Mucosa of stomach (tissue), 1 donor: ENCODE results near the gene TTLL8.

ENCODE experiments used
- H3K27me3 ChIP-seq: one replicate; pipeline ENCODE4 v1.7.0; 2013; ENCODE audit warnings: mild to moderate bottlenecking, low read length; ENCODE audit not compliant: control insufficient read depth, insufficient read depth
- H3K36me3 ChIP-seq: one replicate; pipeline ENCODE4 v1.7.0; 2013; ENCODE audit warnings: low read length; ENCODE audit not compliant: control insufficient read depth, insufficient read depth
- H3K4me1 ChIP-seq: one replicate; pipeline ENCODE4 v1.7.0; 2013; ENCODE audit warnings: mild to moderate bottlenecking, low read length; ENCODE audit not compliant: control insufficient read depth, insufficient read depth
- H3K4me3 ChIP-seq: one replicate; pipeline ENCODE4 v1.7.0; 2013; ENCODE audit warnings: low read length
- H3K9ac ChIP-seq: one replicate; pipeline ENCODE4 v1.7.0; 2013; ENCODE audit warnings: mild to moderate bottlenecking, low read length, moderate library complexity
- H3K9me3 ChIP-seq: one replicate; pipeline ENCODE4 v1.7.0; 2013; ENCODE audit warnings: mild to moderate bottlenecking, low read length, moderate library complexity; ENCODE audit not compliant: control insufficient read depth
- donor health status: Pancreatic carcinoma.

Gene TTLL8

DNA sequence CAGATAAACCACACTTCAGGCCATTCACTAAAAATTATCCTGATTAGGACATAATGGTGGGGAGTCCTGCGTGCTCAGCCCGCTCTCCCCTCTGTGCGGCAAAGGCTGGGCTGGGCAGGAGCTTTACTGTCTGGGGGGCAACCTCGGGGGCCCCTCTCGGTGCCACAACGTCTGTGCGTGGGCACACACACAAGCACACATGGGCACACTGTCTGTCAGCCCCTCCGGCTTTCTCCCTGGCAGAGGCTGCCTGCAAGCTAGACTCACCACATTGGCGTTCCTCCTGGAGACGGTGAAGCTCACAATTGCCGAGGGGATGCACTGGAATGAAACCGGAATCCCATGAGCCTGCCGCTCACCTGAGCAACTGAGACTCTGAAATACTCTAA, 22.0 kb upstream of the TTLL8 start:
- Histone ChIP-seq H3K36me3 (no peaks in the 10 kb centered on the region), H3K4me3 (no peak overlapping the region), H3K27me3 (peaks cover 23% of the 10 kb centered on the region), H3K9me3 (no peaks in the 10 kb centered on the region), H3K4me1 (peaks cover 10% of the 10 kb centered on the region), H3K9ac (no peak overlapping the region)

DNA sequence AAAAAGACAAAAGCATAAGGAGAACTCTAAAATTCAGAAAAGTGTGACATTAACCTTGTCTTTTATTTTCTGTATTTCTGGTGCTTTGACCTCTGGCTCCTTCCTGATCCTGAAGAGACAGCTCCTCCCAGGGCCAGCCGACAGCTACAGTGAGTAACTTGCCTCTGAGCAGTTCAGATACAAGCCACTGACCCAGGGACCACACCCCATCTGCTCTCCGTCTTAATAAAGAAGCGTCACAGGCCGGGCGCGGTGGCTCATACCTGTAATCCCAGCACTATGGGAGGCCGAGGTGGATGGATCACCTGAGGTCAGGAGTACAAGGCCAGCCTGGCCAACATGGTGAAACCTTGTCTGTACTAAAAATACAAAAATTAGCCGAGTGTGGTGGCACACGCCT, 20.7 kb upstream of the TTLL8 start:
- Histone ChIP-seq H3K27me3 (peaks cover 14% of the 10 kb centered on the region), H3K9me3 (no peaks in the 10 kb centered on the region), H3K4me1 (peaks cover 20% of the 10 kb centered on the region), H3K4me3 (no peak overlapping the region), H3K36me3 (no peaks in the 10 kb centered on the region), H3K9ac (no peak overlapping the region)

DNA sequence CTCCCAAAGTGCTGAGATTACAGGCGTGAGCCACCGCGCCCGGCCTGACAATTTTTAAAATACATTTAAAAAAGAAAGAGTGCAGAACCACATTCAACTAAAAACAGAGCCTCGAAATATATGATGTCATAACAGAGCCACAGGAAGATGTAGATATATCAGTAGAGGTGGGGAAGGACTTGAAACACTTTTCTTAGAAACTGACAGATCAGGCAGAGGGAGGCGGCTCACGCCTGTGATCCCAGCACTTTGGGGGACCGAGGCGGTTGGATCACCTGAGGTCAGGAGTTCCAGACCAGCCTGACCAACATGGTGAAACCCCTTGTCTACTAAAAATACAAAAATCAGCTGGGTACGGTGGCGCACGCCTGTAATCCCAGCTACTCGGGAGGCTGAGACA, 20.1 kb upstream of the TTLL8 start:
- peaks cover 16% of the 10 kb centered on the region for H3K4me1 ChIP-seq
- peaks cover 9% of the 10 kb centered on the region for H3K27me3 ChIP-seq
- H3K36me3 ChIP-seq: no peaks in the 10 kb centered on the region
- no peaks in the 10 kb centered on the region for H3K9me3 ChIP-seq
- H3K9ac ChIP-seq: no peak overlapping the region
- no peak overlapping the region for H3K4me3 ChIP-seq

DNA sequence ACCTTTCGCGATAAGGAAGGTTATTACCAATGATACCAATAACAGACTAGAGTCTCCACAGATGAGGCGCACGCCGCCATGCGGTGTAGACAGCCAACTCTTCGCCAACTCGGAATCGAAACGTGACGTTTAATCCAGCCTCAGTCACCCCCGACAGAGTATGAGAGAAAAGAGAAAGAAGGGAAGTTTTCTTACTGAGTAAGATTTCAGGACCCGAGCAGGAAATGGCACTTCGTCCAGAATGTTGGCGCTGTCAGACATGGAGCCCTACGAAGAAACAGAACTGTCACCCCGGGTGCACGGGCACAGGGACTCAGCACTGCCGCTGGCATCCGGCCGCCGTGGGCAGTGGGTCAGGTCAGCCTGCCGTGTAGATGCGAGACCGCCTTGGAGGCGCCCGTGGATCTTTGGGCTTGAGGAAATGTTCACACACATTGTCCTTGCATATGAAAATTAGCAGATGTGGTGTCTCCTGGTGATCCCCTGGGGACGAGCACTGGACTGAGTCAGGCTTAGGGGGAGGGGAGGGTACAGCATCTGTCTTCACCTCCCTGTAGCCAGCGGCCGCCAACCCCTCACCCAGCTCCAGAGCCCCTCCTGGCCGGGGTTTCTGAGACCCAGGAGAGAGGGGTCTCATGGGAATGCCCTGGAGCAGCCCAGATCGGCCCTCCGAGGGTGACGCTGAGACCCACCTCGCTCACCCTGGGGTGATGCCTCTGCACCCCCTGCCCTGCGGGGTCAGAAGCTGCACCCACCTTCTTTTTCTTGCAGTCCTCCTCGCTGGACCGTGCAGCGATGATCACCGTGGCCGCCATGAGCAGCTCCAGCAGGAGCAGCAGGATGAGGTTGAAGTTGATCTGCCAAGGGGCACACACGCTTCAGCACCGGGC, 18.8 kb upstream of the TTLL8 start:
- Histone ChIP-seq H3K4me3 (no peak overlapping the region), H3K36me3 (no peaks in the 10 kb centered on the region), H3K9me3 (no peaks in the 10 kb centered on the region), H3K9ac (no peak overlapping the region), H3K4me1 (peaks cover 12% of the 10 kb centered on the region), H3K27me3 (peaks cover 4% of the 10 kb centered on the region)

DNA sequence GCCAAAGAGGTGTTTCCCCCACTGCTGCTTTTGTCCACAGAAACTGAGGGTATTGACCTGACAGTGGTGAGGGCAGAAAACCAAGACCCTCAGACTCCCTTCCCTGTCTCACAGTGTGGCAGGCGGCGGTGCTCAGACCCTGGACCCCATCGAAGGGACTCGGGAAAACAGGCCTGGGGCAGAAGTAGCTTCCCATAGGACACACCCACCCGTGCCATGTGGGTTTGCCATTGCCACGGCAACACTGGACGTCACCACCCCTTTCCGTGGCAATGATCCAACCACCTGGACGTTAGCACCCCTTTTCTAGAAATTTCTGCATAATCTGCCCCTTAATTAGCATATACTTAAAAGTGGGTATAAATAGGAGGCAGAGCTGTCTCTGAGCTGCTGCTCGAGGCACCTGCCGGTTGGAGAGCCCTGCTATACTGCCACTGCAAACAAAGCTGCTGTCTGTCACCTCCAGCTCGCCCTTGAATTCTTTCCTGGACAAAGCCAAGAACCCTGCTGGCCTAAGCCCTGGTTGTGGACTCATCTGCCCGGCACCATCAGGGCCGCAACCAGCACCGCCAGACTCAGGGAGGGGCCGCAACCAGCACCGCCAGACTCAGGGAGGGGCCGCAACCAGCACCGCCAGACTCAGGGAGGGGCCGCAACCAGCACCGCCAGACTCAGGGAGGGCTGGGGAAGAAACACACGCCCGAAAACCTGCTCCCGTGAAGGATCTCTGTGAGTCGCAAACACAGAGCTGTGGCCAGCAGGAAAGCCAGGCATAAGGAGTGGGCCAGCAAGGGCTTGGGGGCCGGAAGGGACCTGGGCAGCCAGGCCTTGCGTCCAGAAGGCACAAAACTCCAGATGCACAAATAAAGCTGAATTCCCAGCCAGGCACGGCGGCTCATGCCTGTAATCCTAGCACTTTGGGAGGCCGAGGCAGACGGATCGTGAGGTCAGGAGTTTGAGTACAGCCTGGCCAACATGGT, 16.7 kb upstream of the TTLL8 start:
- no peaks in the 10 kb centered on the region for H3K36me3 ChIP-seq
- peaks cover 4% of the 10 kb centered on the region for H3K27me3 ChIP-seq
- H3K9ac ChIP-seq: no peak overlapping the region
- H3K9me3 ChIP-seq: no peaks in the 10 kb centered on the region
- H3K4me1 ChIP-seq: peaks cover 12% of the 10 kb centered on the region
- H3K4me3 ChIP-seq: no peak overlapping the region

DNA sequence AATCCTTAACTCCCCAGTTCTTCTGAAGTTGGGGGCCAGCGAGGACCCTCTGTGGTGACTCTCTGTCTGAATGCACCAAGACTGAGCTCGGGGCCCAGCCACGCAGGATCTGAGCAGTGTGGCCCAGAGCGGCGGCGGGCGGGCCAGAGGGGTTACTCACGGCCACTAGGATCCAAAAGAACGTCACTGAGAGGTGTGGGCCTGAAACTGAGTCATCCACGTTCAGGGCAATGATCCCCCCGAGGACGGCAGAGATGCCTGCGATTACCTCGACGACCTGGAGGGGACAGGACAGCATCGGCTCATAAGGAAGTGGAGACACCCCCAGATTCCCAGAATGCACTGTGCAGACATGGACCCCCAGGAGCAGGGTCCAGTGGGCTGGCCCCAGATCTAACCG, 16.0 kb upstream of the TTLL8 start:
- H3K27me3 ChIP-seq: no peaks in the 10 kb centered on the region
- H3K36me3 ChIP-seq: no peaks in the 10 kb centered on the region
- no peaks in the 10 kb centered on the region for H3K9me3 ChIP-seq

DNA sequence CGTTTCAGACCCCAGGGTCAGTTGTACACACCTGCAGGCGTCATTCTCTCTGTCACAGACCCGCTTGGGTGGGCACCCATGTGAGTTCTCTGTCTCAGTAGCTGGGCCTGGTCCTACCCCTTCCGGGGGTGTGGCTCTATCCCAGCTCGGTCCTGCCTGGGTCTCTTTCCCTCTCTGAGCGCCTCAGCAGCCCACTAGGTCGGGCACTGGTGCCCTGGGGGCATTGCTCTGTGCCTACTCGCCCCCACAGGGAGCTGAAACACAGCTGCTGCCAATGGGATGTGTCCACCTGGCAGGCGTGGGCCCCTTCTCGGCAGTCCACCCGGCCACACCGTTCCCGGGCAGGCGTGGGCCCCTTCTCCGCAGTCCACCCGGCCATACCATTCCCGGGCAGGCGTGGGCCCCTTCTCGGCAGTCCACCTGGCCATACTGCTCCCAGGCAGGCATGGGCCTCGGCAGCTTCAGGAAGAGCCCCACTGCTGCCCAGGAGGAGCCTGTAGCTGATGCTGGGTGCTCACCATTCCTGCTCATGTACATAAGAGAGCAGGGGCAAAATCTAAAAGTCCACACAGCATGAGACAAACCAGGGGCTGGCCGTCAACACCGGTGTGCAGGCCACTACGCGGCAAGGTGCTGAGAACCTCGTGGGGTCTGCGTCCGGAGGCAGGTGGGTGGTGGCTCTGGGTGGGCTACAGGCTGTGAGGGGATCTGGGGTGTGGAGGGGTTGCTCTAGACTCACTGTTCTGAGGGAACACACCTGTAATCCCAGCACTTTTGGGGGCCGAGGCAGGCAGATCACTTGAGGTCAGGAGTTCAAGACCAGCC, 14.8 kb upstream of the TTLL8 start:
- no peak overlapping the region for H3K4me3 ChIP-seq
- H3K36me3 ChIP-seq: no peaks in the 10 kb centered on the region
- peaks cover 12% of the 10 kb centered on the region for H3K4me1 ChIP-seq
- H3K9ac ChIP-seq: no peak overlapping the region
- no peaks in the 10 kb centered on the region for H3K27me3 ChIP-seq
- no peaks in the 10 kb centered on the region for H3K9me3 ChIP-seq

More for the DNA sequence above, 16.0 kb upstream of the TTLL8 start:
- H3K4me3 ChIP-seq: no peak overlapping the region
- H3K9ac ChIP-seq: no peak overlapping the region
- peaks cover 12% of the 10 kb centered on the region for H3K4me1 ChIP-seq

DNA sequence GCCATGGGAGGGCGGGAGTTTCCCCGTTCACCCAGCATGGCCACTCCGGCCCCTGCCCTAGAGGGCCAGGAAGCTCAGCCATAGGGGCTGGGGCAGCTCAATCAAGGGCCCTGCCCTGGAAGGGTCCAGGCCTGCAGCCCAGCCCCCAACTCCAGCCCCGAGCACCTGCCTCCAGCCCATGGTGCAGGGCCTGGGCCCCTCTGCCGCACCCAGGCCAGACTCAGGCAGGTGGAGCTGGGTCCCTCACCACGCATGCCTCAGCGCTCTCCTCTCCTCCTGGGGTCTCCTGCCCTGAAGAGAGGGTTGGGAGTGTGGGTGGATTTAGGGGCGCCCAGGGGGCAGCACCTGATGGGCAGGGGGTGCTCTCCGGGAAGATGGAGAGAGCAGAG, 14.1 kb upstream of the TTLL8 start:
- Histone ChIP-seq H3K27me3 (no peaks in the 10 kb centered on the region), H3K4me1 (peaks cover 12% of the 10 kb centered on the region), H3K36me3 (no peaks in the 10 kb centered on the region), H3K9me3 (no peaks in the 10 kb centered on the region), H3K9ac (no peak overlapping the region), H3K4me3 (no peak overlapping the region)

DNA sequence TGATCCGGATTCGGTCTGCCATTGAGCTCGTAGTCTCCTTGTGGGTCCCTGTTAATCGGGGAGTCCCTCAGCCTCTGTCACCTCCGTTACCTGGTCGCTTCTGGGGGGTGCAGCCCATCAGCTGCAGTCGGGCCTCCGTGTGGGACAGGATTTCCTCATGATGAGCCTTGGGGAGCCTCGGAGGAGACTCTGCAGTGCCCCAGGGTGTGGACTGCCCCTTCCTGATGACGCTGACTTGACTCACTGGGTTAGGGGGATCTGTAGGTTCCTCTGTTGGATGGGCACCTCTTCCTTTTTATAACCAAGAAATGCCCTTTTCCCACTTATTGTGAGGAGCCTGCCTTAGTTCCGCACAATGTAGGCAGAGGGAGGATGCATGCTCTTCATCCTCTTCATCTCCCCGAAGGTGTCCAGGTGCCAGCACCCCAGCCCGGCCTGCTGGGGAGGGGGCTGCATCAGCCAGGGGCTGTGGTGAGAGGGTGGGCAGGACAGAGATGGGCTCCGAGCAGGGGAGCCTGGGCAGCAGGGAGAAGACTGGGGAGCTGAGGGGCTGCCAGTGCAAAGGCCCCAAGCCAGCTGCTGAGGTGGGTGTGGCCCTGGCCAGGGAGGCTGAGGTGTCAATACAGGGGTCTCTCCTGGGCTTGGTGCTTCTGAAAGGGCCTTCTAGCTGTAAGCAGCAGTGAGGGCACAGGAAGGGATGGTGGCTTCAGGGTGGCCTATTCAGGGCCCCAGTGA, 13.5 kb upstream of the TTLL8 start:
- Histone ChIP-seq H3K4me1 (peaks cover 12% of the 10 kb centered on the region), H3K27me3 (no peaks in the 10 kb centered on the region), H3K36me3 (no peaks in the 10 kb centered on the region), H3K9ac (no peak overlapping the region), H3K4me3 (no peak overlapping the region), H3K9me3 (no peaks in the 10 kb centered on the region)

DNA sequence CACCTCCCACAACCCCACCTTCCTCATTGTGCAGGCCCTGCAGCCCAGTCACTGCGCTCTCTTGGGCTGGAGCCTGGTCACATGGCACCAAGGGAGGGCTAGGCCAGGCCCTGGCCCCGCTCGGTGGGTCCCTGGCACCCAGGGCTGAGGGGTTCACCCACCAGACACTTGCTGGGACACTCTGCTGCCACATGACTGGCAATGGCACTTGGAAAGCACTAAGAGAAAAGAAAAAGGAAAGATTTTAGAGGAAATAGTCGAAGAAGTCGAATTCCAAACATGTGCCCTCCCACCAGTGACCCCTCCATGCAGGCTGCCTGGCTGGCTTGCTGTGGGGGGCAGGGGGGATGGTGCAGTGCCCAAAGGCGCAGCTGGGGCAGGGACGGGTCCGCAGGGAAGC, 12.3 kb upstream of the TTLL8 start:
- Histone ChIP-seq H3K27me3 (no peaks in the 10 kb centered on the region), H3K36me3 (no peaks in the 10 kb centered on the region), H3K9ac (no peak overlapping the region), H3K4me1 (peaks cover 12% of the 10 kb centered on the region), H3K9me3 (no peaks in the 10 kb centered on the region), H3K4me3 (no peak overlapping the region)

DNA sequence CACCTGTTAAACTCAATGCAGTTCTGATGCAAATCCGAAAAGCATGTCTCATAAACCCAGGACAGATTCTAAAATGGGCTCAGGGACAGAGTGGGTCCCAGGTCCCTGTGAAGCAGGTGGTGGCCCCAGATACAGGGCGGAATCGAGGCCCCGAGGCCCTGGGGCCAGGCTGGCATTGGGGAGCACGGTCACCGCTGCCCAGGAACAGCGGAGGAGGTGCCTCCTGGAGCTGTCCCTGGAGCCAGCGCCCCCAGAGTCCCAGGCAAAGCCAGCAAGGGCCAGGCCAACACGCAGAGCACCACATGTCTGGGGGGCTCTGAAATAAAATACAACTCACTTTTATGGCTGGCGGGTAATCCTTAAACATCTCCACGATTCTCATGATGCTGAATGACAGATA, 10.0 kb upstream of the TTLL8 start:
- no peak overlapping the region for H3K9ac ChIP-seq
- peaks cover 3% of the 10 kb centered on the region for H3K27me3 ChIP-seq
- no peaks in the 10 kb centered on the region for H3K36me3 ChIP-seq
- no peaks in the 10 kb centered on the region for H3K9me3 ChIP-seq
- no peak overlapping the region for H3K4me3 ChIP-seq
- H3K4me1 ChIP-seq: no peaks in the 10 kb centered on the region
